Fibroblast of pulmonary artery (primary cell): ENCODE measurements around the gene NSRP1.

Source experiments
- DNase-seq: peaks from one replicate; pipeline ENCODE4 v3.0.0-alpha.2; 2010; ENCODE audit warnings: low read depth
- H3K4me3 ChIP-seq: replicated peaks from 2 replicates; pipeline ENCODE4 v1.5.1; 2011; ENCODE audit warnings: low read depth, mild to moderate bottlenecking, control low read depth, low read length, moderate library complexity
- TF ChIP-seq, protein P1 (sequence below): IDR thresholded peaks from 2 replicates; pipeline ENCODE4 v1.5.1; 2011; ENCODE audit warnings: mild to moderate bottlenecking, control low read depth, low read length, inconsistent platforms; ENCODE audit errors: missing control alignments

The NSRP1 gene

DNA sequence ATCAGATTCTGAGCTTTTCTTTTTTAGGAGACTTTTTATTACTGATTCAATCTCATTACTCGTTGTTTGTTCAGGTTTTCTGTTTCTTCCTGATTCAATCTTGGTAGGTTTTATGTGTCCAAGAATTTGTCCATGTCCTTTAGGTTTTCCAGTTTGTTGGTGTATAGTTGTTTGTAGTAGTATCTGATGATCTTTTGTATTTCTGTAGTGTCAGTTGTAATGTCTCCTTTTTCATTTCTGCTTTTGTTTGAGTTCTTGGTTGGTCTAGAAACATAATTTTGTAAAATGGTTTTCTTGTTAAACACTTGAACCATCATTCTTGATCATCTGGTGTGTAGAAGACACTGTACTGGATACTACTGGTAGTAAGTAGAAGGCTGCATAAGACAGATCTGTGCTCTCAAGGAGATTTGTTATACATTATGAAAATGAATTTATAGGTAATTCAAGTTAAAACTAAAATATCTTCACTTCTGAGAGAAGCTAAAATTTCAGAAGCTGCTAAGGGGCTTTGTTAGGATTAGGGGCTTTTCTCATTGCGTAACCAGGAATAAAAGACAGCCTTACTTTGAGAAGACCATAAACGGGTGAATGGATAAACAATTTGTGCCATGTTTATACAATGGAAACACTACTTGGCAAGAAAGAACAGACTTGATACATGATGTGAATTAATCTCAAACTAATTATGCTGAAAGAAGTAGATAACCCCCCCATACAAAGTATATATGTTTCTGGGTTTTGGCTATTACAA lies 44.0 kb downstream of the NSRP1 start:
- H3K4me3 ChIP-seq, result no peak overlapping the region
- TF ChIP-seq, protein P1, sequence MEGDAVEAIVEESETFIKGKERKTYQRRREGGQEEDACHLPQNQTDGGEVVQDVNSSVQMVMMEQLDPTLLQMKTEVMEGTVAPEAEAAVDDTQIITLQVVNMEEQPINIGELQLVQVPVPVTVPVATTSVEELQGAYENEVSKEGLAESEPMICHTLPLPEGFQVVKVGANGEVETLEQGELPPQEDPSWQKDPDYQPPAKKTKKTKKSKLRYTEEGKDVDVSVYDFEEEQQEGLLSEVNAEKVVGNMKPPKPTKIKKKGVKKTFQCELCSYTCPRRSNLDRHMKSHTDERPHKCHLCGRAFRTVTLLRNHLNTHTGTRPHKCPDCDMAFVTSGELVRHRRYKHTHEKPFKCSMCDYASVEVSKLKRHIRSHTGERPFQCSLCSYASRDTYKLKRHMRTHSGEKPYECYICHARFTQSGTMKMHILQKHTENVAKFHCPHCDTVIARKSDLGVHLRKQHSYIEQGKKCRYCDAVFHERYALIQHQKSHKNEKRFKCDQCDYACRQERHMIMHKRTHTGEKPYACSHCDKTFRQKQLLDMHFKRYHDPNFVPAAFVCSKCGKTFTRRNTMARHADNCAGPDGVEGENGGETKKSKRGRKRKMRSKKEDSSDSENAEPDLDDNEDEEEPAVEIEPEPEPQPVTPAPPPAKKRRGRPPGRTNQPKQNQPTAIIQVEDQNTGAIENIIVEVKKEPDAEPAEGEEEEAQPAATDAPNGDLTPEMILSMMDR, result no peak
- DNase-seq, result no peak

DNA sequence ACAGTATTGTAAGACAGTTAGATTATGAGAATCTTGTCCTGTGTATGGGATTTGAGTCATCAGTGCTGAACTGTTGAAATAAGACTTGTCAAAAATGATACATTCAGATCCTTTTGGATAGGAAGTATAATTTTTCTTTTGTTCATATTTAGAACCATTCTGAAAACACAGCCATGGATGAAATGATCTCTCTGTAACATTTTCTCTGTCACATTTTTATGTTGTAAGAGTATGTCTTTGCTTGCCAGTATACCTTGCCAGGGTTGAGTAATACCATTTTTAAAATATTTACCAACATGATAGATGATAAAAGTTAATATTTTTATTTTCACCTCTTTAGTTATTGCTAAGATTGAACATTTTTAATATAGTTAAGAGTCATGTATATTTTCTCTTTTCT lies 45.0 kb downstream of the NSRP1 start:
- peak; percentile 20 for DNase-seq
- no peak overlapping the region for H3K4me3 ChIP-seq
- TF ChIP-seq, protein P1, result no peak

DNA sequence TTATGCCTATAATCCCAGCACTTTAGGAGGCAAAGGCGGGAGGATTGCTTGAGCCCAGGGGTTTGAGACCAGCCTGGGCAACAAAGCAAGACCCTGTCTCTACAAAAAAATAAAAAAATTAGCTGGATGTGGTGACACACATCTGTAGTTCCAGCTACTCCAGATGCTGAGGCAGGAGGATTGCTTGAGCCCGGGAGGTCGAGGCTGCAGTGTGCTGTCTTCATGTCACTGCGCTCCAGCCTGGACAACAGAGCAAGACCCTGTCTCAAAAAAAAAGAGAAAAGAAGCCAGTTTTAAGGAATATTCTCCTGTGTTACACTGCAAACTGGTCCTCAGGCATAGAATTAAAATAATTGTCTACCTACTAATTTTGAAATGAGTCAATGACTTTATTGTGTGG lies 47.9 kb downstream of the NSRP1 start:
- no peak overlapping the region for H3K4me3 ChIP-seq
- DNase-seq, result no peak
- TF ChIP-seq, protein P1, result no peak

DNA sequence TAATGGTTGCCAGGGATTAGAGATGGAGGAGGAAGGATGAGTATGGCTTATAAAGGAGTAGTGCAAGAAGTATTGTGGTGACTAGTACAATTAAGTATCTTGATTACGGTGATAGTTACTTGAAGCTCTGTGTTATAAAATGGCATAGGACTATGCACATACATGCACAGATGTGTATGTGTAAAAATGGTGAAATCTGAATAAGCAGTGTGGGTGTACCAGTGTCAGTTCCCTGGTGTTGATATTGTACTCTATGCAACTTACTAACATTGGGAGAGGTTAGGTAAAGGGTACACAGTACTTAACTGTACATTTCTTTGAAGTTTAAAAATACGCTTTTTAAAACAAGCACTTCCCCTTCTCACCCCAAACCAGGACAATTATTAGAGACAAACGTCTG lies 48.5 kb downstream of the NSRP1 start:
- TF ChIP-seq, protein P1, result no peak
- DNase-seq, result no peak
- no peak overlapping the region for H3K4me3 ChIP-seq

DNA sequence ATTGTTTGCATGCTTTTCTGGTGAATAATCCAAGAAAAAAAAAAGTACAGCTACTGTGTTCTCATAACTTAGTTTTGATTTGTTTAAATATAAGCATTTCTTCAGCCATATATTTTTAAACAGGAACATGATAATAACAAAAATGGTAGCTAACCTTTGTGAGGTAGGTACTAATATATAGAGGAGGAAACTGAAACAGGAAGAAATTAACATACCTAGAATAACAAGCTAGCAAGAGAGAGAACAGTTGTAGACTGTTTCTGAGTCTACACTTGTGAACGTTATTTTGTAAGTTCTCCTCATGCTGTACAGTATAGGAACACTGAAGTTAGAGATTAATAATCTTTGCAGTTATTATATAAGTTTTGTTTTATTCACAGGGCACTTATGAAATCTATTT lies 49.3 kb downstream of the NSRP1 start:
- no peak for DNase-seq
- TF ChIP-seq, protein P1, result no peak
- H3K4me3 ChIP-seq, result no peak overlapping the region

DNA sequence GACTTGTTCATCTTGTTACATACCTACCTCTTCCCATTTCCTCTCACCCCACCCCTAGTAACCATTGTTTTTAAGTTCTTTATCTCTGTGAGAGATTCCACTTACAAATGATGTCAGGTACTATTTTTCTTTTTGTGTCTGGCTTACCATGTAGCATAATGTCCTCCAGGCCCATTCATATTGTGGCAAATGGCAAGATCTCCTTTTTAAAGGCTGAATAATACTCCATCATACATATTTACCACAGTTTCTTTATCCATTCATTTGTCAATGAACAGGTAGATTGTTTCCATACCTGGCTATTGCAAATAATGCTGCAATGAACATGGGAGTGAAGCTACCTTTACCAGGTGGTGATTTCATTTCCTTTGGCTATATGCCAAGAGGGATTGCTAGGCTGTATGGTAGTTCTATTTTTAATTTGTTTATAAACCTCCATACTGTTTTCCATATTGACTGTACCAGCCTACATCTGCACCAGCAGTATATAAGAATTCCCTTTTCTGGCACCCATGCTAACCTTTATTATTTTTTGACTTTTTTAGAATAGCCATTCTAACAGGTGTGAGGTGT lies 53.9 kb downstream of the NSRP1 start:
- no peak overlapping the region for H3K4me3 ChIP-seq
- DNase-seq, result no peak
- TF ChIP-seq, protein P1, result no peak

DNA sequence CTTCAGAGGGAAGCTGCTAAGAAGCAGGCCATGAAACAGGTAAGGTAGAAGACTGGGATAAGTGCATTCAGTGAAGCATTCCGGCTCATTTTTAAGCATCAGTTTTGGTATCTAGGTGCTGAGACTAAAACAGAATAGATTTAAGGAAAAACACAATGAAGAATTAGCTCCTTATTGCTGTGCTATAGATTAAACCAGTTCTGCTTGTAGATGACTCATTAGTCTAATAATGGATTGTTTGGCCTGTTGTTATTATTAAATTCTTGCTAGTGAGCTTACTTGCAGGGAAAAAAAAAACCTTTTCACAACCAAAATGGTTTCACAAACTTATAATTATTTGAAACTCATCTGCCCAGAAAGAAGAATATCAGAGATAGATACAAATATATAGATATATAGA lies 55.9 kb downstream of the NSRP1 start:
- TF ChIP-seq, protein P1, result no peak
- H3K4me3 ChIP-seq, result no peak overlapping the region
- no peak for DNase-seq
